ENCODE measurements around the gene STX12. TPM values are rescaled to one million over a fixed set of nuclear protein-coding genes. Genes with fewer than 3 reads are reported as not detected.
"Not testable (repeated sequence)": the region's sequence is repeated elsewhere in the genome, so short reads cannot be mapped to it uniquely, and the experiment has no call there.

STX12 gene
- total RNA-seq, 1 experiment from 2014 or later: 24.5 TPM

DNA sequence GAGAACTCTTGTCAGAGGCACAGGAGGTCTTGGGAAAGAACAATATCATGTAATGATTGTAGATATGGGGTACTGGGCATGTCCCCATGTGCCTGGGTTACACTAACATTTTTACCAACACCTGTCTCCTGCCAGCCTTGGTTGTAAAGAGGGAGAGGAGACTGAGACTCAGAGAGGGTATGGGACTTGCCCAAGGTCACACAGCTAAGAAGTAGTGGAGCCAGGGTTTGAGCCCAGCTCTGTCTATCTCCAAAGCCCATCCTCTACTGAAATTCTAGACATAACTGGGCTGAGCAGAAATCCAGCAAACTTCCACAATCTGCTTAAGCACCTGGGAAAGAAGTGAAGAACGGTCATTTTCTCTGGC, 96.7 kb downstream of the STX12 start:
- DNase-seq (ENCODE audit: low spot score): no peak
- H3K9me3 ChIP-seq (ENCODE audit: low read depth, low read length, poor library complexity, severe bottlenecking): no peaks in the 10 kb centered on the region
- H3K36me3 ChIP-seq (ENCODE audit: insufficient read depth, low read length, poor library complexity, severe bottlenecking): no peaks in the 10 kb centered on the region
- no peak overlapping the region for H3K4me3 ChIP-seq (ENCODE audit: low read depth, low read length, poor library complexity, severe bottlenecking)
- H3K4me1 ChIP-seq (ENCODE audit: insufficient read depth, low read length, poor library complexity, severe bottlenecking): no peaks in the 10 kb centered on the region
- CTCF ChIA-PET: no interaction called here
- intact Hi-C loops (cut with micrococcal nuclease; ENCODE audit: unreplicated experiment): no loop called here
- TF ChIP-seq EZH2 (IDR thresholded peaks at IDR 0.05; ENCODE audit: borderline replicate concordance, low read depth, low read length, poor library complexity, severe bottlenecking): no peak
- TF ChIP-seq, protein P1, sequence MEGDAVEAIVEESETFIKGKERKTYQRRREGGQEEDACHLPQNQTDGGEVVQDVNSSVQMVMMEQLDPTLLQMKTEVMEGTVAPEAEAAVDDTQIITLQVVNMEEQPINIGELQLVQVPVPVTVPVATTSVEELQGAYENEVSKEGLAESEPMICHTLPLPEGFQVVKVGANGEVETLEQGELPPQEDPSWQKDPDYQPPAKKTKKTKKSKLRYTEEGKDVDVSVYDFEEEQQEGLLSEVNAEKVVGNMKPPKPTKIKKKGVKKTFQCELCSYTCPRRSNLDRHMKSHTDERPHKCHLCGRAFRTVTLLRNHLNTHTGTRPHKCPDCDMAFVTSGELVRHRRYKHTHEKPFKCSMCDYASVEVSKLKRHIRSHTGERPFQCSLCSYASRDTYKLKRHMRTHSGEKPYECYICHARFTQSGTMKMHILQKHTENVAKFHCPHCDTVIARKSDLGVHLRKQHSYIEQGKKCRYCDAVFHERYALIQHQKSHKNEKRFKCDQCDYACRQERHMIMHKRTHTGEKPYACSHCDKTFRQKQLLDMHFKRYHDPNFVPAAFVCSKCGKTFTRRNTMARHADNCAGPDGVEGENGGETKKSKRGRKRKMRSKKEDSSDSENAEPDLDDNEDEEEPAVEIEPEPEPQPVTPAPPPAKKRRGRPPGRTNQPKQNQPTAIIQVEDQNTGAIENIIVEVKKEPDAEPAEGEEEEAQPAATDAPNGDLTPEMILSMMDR (conservative IDR thresholded peaks at IDR 0.05; ENCODE audit: low read depth, low read length): no peak
- no peak overlapping the region for H3K27ac ChIP-seq (ENCODE audit: low read depth, low read length, poor library complexity, severe bottlenecking)
- H3K27me3 ChIP-seq (replicated peaks; ENCODE audit: insufficient read depth, low read depth, low read length, poor library complexity): no peaks in the 10 kb centered on the region
- POLR2A ChIA-PET (ENCODE audit: low non-redundant PET): no interaction called here
- no TSS peak for BruUV-seq (replicated peaks)

DNA sequence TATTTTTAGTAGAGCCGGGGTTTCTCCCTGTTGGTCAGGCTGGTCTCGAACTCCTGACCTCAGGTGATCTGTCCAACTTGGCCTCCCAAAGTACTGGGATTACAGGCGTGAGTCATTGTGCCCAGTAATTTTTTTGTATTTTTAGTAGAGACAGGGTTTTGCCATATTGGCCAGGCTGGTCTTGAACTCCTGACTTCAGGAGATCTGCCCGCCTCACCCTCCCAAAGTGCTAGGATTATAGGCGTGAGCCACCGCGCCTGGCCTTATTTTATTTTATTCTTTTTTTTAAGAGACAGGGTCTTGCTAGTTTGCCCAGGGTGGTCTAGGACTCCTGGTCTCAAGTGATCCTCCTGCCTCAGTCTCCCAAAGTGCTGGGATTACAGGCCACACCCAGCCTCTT, 98.1 kb downstream of the STX12 start:
- CTCF ChIA-PET; intact Hi-C loops (cut with micrococcal nuclease; ENCODE audit: unreplicated experiment); H3K27me3 ChIP-seq (replicated peaks; ENCODE audit: insufficient read depth, low read depth, low read length, poor library complexity); DNase-seq (ENCODE audit: low spot score); H3K27ac ChIP-seq (ENCODE audit: low read depth, low read length, poor library complexity, severe bottlenecking); H3K4me3 ChIP-seq (ENCODE audit: low read depth, low read length, poor library complexity, severe bottlenecking); H3K36me3 ChIP-seq (ENCODE audit: insufficient read depth, low read length, poor library complexity, severe bottlenecking); H3K4me1 ChIP-seq (ENCODE audit: insufficient read depth, low read length, poor library complexity, severe bottlenecking); H3K9me3 ChIP-seq (ENCODE audit: low read depth, low read length, poor library complexity, severe bottlenecking); BruUV-seq (replicated peaks): not testable (repeated sequence)
- POLR2A ChIA-PET (ENCODE audit: low non-redundant PET): interaction anchor here (0.6 kb wide), 1 partner anchor 871 kb away, joined by 8 read pairs; no protein-coding TSS in a partner anchor

- POLR2A ChIA-PET (ENCODE audit: low non-redundant PET): interaction anchor here (0.6 kb wide), 1 partner anchor 187 kb away, joined by 7 read pairs; no protein-coding TSS in a partner anchor
- intact Hi-C loops (cut with micrococcal nuclease; ENCODE audit: unreplicated experiment): no loop called here
Observed at GRCh38 chr1:27872059-27872801, 99.2 kb downstream of the STX12 start, which contains the start of gene THEMIS2. Gene THEMIS2 (plus strand): TSS chr1:27872544. CDS start chr1:27872572, 28 bp downstream.

More at GRCh38 chr1:27872059-27872801, 99.2 kb downstream of the STX12 start, which contains the start of gene THEMIS2:
- Histone ChIP-seq H3K9me3 (ENCODE audit: low read depth, low read length, poor library complexity, severe bottlenecking) (no peaks in the 10 kb centered on the region), H3K36me3 (ENCODE audit: insufficient read depth, low read length, poor library complexity, severe bottlenecking) (no peaks in the 10 kb centered on the region), H3K4me3 (ENCODE audit: low read depth, low read length, poor library complexity, severe bottlenecking) (peak within 1 kb of the TSS; percentile 62), H3K27ac (ENCODE audit: low read depth, low read length, poor library complexity, severe bottlenecking) (no peak within 1 kb of the TSS), H3K4me1 (ENCODE audit: insufficient read depth, low read length, poor library complexity, severe bottlenecking) (no peaks in the 10 kb centered on the region), H3K27me3 (replicated peaks; ENCODE audit: insufficient read depth, low read depth, low read length, poor library complexity) (no peaks in the 10 kb centered on the region)
- TF ChIP-seq, protein P1 (conservative IDR thresholded peaks at IDR 0.05; ENCODE audit: low read depth, low read length): no peak
- no peak for TF ChIP-seq EZH2 (IDR thresholded peaks at IDR 0.05; ENCODE audit: borderline replicate concordance, low read depth, low read length, poor library complexity, severe bottlenecking)
- BruUV-seq (replicated peaks): no TSS peak
- CTCF ChIA-PET: no interaction called here
- peak; percentile 78 for DNase-seq (ENCODE audit: low spot score)

All from A673 (cell line).